Mucosa of gallbladder (tissue), 1 donor: ENCODE measurements around the gene GAS2L3. TPM values are rescaled to one million over a fixed set of nuclear protein-coding genes. Genes with fewer than 3 reads are reported as not detected.
"Not testable (repeated sequence)": the region's sequence is repeated elsewhere in the genome, so short reads cannot be mapped to it uniquely, and the experiment has no call there.

Experiments
- DNase-seq: peaks from one replicate; pipeline ENCODE4 v3.0.0-alpha.2; 2020; ENCODE audit warnings: low spot score
- total RNA-seq: library from RNA; stranded (reverse); gene quantifications from one replicate; pipeline ENCODE4 v1.2.1, GENCODE V29; 2021
- donor health status: DM: no; HTN: no; CAD: no.

GAS2L3 gene
- 65.9 TPM for total RNA-seq

GRCh38 chr12:100573292-100574186 lies at the start of gene GAS2L3:
Gene GAS2L3 (plus strand): TSS chr12:100573684. CDS start chr12:100594905, 21,221 bp downstream.
- DNase-seq, result peak; percentile 94

GRCh38 chr12:100528034-100528433 lies 45.5 kb upstream of the GAS2L3 start:
- no peak for DNase-seq

GRCh38 chr12:100528471-100529127 lies 44.9 kb upstream of the GAS2L3 start:
- no peak for DNase-seq

GRCh38 chr12:100529756-100530350 lies 43.6 kb upstream of the GAS2L3 start:
- DNase-seq, result no peak

- DNase-seq, result no peak
These were observed 40.1 kb upstream of the GAS2L3 start for GRCh38 chr12:100533376-100533775.

GRCh38 chr12:100534625-100535227 lies 38.8 kb upstream of the GAS2L3 start:
- no peak for DNase-seq

GRCh38 chr12:100539202-100539601 lies 34.3 kb upstream of the GAS2L3 start:
- DNase-seq, result no peak

GRCh38 chr12:100544165-100544564 lies 29.3 kb upstream of the GAS2L3 start:
- no peak for DNase-seq

- no peak for DNase-seq
These were observed 28.4 kb upstream of the GAS2L3 start for GRCh38 chr12:100545092-100545491.

GRCh38 chr12:100553936-100554335 lies 19.5 kb upstream of the GAS2L3 start:
- DNase-seq, result no peak

- DNase-seq, result peak; percentile 60
These were observed 18.8 kb upstream of the GAS2L3 start for GRCh38 chr12:100554608-100555077.

- no peak for DNase-seq
These were observed 17.8 kb upstream of the GAS2L3 start for GRCh38 chr12:100555722-100556121.

GRCh38 chr12:100557357-100557756 lies 16.1 kb upstream of the GAS2L3 start:
- no peak for DNase-seq

- DNase-seq, result not testable (repeated sequence)
These were observed 14.2 kb upstream of the GAS2L3 start for GRCh38 chr12:100559261-100559660.

GRCh38 chr12:100564090-100564489 lies 9.4 kb upstream of the GAS2L3 start:
- DNase-seq, result no peak

- DNase-seq, result no peak
These were observed 8.5 kb upstream of the GAS2L3 start for GRCh38 chr12:100564905-100565467.

GRCh38 chr12:100565987-100566545 lies 7.4 kb upstream of the GAS2L3 start:
- no peak for DNase-seq

- DNase-seq, result peak; percentile 54
These were observed 6.4 kb upstream of the GAS2L3 start for GRCh38 chr12:100566887-100567637.

- no peak for DNase-seq
These were observed 5.5 kb upstream of the GAS2L3 start for GRCh38 chr12:100567945-100568344.

- no peak for DNase-seq
These were observed 1.3 kb upstream of the GAS2L3 start for GRCh38 chr12:100572184-100572583.
